DND-41 (cell line): ENCODE measurements around the gene EPHB1.

Experiments
- ATAC-seq: fragments of 200-7000 bp; cut with Tn5 transposase; 3 replicates; pipeline ENCODE4 v1.9.1; 2021; ENCODE audit warnings: low read depth; ENCODE audit not compliant: insufficient read depth
- DNase-seq: peaks from one replicate; pipeline ENCODE4 v3.0.0-alpha.2; 2020
- H2AFZ ChIP-seq: 2 replicates; pipeline ENCODE4 v1.6.0; 2012; ENCODE audit warnings: low read depth, low read length
- H3K27ac ChIP-seq: 2 replicates; pipeline ENCODE4 v1.5.1; 2012; ENCODE audit warnings: low read length, inconsistent platforms
- H3K27me3 ChIP-seq: fragments of 200-600 bp; sonication (generic); 2 replicates; pipeline ENCODE4 v1.6.0; 2012; ENCODE audit warnings: low read length, mild to moderate bottlenecking, inconsistent platforms; ENCODE audit not compliant: insufficient read depth, poor library complexity
- H3K36me3 ChIP-seq: 2 replicates; pipeline ENCODE4 v1.5.1; 2012; ENCODE audit warnings: low read length, inconsistent platforms; ENCODE audit not compliant: insufficient read depth
- H3K4me1 ChIP-seq: 2 replicates; pipeline ENCODE4 v1.5.1; 2012; ENCODE audit warnings: mild to moderate bottlenecking, low read length; ENCODE audit not compliant: insufficient read depth
- H3K4me2 ChIP-seq: 2 replicates; pipeline ENCODE4 v1.6.0; 2012; ENCODE audit warnings: mild to moderate bottlenecking, moderate library complexity, low read length, inconsistent platforms; ENCODE audit not compliant: insufficient read depth
- H3K4me3 ChIP-seq, 2 experiments: fragments of 200-600 bp in 1 of 2; shearing (Covaris generic) in 1 of 2; 2 replicates each; pipeline ENCODE4 v1.5.1; 2012 to 2016; ENCODE audit warnings: inconsistent platforms in 2 of 2, low read length in 2 of 2, mild to moderate bottlenecking in 2 of 2, low read depth in 1 of 2, moderate library complexity in 1 of 2
- H3K79me2 ChIP-seq: 2 replicates; pipeline ENCODE4 v1.6.0; 2012; ENCODE audit warnings: low read length, inconsistent platforms; ENCODE audit not compliant: insufficient read depth
- H3K9ac ChIP-seq: 2 replicates; pipeline ENCODE4 v1.6.0; 2012; ENCODE audit warnings: low read depth, mild to moderate bottlenecking, inconsistent platforms, low read length, moderate library complexity
- H3K9me3 ChIP-seq: 2 replicates; pipeline ENCODE4 v1.5.1; 2012; ENCODE audit warnings: low read length, moderate library complexity, mild to moderate bottlenecking, inconsistent platforms; ENCODE audit not compliant: insufficient read depth, severe bottlenecking
- H4K20me1 ChIP-seq: 2 replicates; pipeline ENCODE4 v1.6.0; 2012; ENCODE audit warnings: low read length; ENCODE audit not compliant: insufficient read depth
- CTCF ChIP-seq: IDR thresholded peaks from 2 replicates; pipeline ENCODE4 v1.5.1; 2012; ENCODE audit warnings: borderline replicate concordance, low read length, moderate library complexity, mild to moderate bottlenecking; ENCODE audit not compliant: poor library complexity, severe bottlenecking; ENCODE audit errors: extremely low read depth
- EZH2 ChIP-seq: IDR thresholded peaks from 3 replicates; pipeline ENCODE4 v1.6.1; 2012; ENCODE audit warnings: borderline replicate concordance, low read depth, mild to moderate bottlenecking, moderate library complexity, low read length, inconsistent platforms; ENCODE audit not compliant: severe bottlenecking

EPHB1 gene

GRCh38 chr3:134847349-134847748 is 52.3 kb downstream of the EPHB1 start:
- H4K20me1 ChIP-seq, result no peaks in the 10 kb centered on the region
- ATAC-seq, result no peak
- no peak overlapping the region for H2AFZ ChIP-seq
- no peak overlapping the region for H3K9ac ChIP-seq
- H3K9me3 ChIP-seq, result no peaks in the 10 kb centered on the region
- no peak overlapping the region for H3K4me2 ChIP-seq
- no peaks in the 10 kb centered on the region for H3K27me3 ChIP-seq
- peaks cover 11% of the 10 kb centered on the region for H3K4me1 ChIP-seq
- H3K36me3 ChIP-seq, result no peaks in the 10 kb centered on the region
- no peak overlapping the region for H3K4me3 ChIP-seq
- no peaks in the 10 kb centered on the region for H3K79me2 ChIP-seq
- DNase-seq, result no peak
- no peak overlapping the region for H3K27ac ChIP-seq
- TF ChIP-seq CTCF (no peak), EZH2 (no peak)

- H3K9ac ChIP-seq, result no peak overlapping the region
- H3K9me3 ChIP-seq, result no peaks in the 10 kb centered on the region
- no peak overlapping the region for H3K4me2 ChIP-seq
- no peaks in the 10 kb centered on the region for H3K27me3 ChIP-seq
- TF ChIP-seq CTCF, result no peak
- TF ChIP-seq EZH2, result no peak
- H2AFZ ChIP-seq, result no peak overlapping the region
- DNase-seq, result no peak
- H3K4me1 ChIP-seq, result peaks cover 23% of the 10 kb centered on the region
- no peaks in the 10 kb centered on the region for H3K79me2 ChIP-seq
- H3K36me3 ChIP-seq, result no peaks in the 10 kb centered on the region
- H3K27ac ChIP-seq, result no peak overlapping the region
- ATAC-seq, result no peak
- no peak overlapping the region for H3K4me3 ChIP-seq
- H4K20me1 ChIP-seq, result no peaks in the 10 kb centered on the region
These were observed 54.5 kb downstream of the EPHB1 start for GRCh38 chr3:134849561-134849960.

- no peaks in the 10 kb centered on the region for H3K9me3 ChIP-seq
- H2AFZ ChIP-seq, result no peak overlapping the region
- no peaks in the 10 kb centered on the region for H3K36me3 ChIP-seq
- H3K4me3 ChIP-seq, result no peak overlapping the region
- no peak overlapping the region for H3K27ac ChIP-seq
- no peak overlapping the region for H3K9ac ChIP-seq
- no peaks in the 10 kb centered on the region for H3K79me2 ChIP-seq
- no peaks in the 10 kb centered on the region for H3K27me3 ChIP-seq
- H3K4me2 ChIP-seq, result no peak overlapping the region
- no peaks in the 10 kb centered on the region for H4K20me1 ChIP-seq
- ATAC-seq (no peak), DNase-seq (no peak)
- peaks cover 23% of the 10 kb centered on the region for H3K4me1 ChIP-seq
- TF ChIP-seq CTCF (no peak), EZH2 (no peak)
These were observed 55.7 kb downstream of the EPHB1 start for GRCh38 chr3:134850761-134851160.

- Histone ChIP-seq H3K36me3 (no peaks in the 10 kb centered on the region), H3K79me2 (no peaks in the 10 kb centered on the region), H3K4me1 (peaks cover 25% of the 10 kb centered on the region), H4K20me1 (no peaks in the 10 kb centered on the region), H3K27me3 (no peaks in the 10 kb centered on the region), H3K27ac (no peak overlapping the region), H2AFZ (no peak overlapping the region), H3K9ac (no peak overlapping the region), H3K9me3 (no peaks in the 10 kb centered on the region), H3K4me2 (no peak overlapping the region), H3K4me3 (no peak overlapping the region)
- TF ChIP-seq EZH2 (no peak), CTCF (no peak)
- DNase-seq (no peak), ATAC-seq (no peak)
These were observed 57.1 kb downstream of the EPHB1 start for GRCh38 chr3:134852132-134852531.
